HuH-7.5 (cell line): ENCODE measurements around the gene KCNH3.

Experiments
- DNase-seq: peaks from one replicate; pipeline ENCODE4 v3.0.0; 2011; ENCODE audit warnings: low spot score

Gene KCNH3

DNA sequence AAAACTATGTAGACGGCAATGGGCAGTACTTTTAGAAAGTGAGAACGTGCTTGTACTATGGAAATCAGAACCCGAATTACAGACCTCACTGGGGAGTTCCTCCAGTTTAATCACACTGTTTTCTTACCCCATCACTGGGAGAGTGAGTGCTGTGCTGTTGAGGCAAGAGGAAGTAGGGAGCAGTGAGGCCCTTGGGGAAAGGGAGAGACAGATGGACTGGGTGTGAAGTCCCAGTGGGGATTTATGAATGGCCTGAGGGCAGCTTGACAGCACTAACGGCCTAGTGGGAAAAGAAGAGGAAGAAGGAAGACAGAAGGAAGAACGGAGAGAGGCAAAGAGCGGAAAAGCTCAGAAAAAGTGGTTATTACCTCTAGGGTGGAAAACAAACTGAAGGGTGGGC is 23.4 kb downstream of the KCNH3 start:
- no peak for DNase-seq

GRCh38 chr12:49562831-49563230 is 24.0 kb downstream of the KCNH3 start:
- no peak for DNase-seq

- no peak for DNase-seq
Observed at GRCh38 chr12:49563951-49564685, 25.3 kb downstream of the KCNH3 start.

DNA sequence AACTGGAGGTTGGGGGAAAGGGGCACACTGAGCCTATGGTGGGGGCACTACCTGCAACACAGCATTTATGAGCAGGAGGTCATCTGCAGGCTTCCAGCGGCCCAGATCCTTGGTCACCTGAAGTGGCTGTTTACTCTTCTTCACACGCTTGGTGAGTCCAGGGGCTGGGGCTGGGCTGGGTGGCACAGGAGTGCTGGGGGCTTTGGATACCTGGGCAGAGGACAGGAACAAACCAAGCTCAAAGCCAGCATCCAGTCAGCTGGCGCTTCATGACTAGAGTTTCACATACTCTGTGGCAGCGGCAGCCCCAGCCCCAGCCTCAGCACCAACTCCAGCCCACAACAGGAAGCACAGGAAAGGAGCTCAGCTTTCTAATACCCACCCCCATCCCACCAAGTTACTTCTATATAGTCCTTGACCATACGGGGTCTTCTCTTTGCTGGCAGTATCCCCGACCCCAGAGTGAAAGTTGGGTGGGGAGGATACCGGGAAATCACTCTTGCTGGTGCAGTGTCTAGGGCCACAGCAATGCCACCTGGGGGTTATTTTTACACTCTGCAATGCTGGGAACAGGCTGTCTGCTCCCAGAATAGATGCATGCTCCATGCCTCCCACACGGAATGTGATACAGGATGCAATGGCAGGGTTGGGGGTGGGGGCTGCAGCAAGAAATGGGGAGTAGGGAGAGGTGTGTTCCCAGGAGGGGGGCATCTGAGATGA is 26.0 kb downstream of the KCNH3 start:
- DNase-seq, result no peak

DNA sequence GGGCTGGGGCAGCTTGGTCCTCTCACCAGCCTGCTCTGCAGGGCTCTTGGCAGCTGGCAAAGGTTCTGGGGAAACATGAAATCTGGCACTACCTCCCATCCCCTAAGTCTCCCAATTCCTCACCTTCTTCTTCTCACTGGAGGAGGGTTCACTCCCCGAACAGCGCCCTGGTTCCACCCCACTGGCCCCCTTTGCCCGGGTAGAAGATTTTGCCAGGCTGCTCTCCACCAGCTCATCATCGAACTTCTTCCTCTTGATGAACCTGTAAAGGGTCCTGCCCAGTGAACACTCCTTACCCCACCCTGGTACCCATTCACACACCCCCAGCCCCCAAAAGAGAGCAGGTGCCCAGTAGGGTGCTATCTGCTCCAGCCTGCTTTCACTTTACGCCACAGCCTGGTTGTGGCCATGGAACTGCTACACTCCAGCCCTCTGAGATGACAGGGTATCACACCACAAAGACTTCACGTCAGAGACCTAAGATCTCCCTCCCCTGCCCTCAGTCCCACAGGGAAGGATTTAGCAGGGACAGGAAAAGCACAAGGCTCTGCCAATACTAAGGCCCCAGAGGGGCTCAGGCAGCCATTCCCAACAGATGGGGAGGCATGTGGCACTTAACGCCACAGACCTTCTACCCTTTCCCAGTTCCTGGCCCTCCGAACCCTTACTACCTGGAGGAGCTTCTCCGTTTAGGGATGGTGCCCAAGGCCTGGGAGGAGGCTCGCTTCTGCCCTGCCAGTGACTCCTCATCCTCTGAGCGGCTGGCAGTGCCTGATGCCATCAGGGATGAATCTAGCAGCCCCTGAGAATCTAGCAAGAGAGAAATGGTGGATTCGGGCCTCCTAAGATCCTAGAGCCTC is 26.8 kb downstream of the KCNH3 start:
- DNase-seq, result no peak

GRCh38 chr12:49566361-49566760 is 27.5 kb downstream of the KCNH3 start:
- no peak for DNase-seq

DNA sequence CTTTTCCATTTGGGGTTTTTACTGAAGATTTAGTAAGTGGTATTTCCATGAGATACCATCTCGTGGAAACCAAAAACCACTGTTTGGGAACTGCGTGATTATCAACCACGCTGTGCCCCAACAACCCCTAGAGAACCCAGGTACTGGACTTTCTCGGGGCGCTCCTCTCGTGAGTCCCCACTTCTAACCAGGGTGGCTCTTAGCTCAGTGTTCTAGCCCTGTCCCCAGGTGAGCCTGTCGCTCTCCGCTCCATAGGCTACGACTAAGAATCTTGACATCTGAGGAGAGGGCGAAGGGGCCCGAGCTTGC is 28.4 kb downstream of the KCNH3 start:
- DNase-seq, result no peak

DNA sequence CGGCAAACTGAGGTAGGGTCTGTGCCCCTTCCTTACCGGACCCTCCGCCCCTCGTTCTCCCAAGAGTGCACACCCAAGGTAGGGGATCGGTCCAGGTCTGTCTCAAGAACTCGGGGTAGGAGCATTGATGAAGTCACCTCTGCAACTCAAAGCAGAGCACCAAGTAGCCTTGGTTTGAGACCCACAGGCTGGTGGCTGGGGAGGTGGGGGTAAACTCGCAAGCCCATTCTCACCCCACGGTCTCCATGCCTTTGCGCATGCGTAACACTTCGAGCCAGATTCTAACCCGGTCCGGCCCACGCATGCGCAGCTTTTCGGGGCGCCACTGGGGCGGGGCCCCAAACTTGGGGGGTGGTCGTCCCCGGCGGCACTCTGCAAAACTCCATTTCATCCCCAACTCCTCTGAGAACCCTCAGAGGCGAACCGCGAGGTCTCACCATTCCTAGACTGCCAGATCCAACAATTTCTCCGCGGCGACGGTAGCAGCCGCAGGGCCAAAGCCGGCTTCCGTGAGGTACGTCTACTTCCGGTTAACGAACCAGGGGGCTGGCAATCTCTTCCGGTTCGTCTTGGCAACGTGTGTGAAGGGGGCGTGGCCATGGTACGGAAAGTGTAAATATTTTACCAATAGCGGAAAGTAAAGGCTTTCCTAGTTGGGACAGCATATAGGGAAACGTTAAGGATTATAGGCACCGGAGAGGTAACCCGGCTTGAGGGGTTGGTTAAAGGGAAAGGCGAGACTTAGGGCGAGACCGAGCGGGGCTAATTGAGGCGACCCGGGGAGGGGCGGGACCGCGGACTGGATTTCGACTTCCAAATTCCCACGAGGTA is 29.0 kb downstream of the KCNH3 start, which contains the start of gene MCRS1:
TSS of gene MCRS1 (minus strand) at position 532 of the 831 bp plus-strand sequence. CDS start 1,411 bp downstream, outside the sequence.
- peak; percentile 98 for DNase-seq

GRCh38 chr12:49568442-49569162 is 29.8 kb downstream of the KCNH3 start:
- DNase-seq, result no peak

- DNase-seq, result no peak
Observed at GRCh38 chr12:49577589-49578315, 38.9 kb downstream of the KCNH3 start.

DNA sequence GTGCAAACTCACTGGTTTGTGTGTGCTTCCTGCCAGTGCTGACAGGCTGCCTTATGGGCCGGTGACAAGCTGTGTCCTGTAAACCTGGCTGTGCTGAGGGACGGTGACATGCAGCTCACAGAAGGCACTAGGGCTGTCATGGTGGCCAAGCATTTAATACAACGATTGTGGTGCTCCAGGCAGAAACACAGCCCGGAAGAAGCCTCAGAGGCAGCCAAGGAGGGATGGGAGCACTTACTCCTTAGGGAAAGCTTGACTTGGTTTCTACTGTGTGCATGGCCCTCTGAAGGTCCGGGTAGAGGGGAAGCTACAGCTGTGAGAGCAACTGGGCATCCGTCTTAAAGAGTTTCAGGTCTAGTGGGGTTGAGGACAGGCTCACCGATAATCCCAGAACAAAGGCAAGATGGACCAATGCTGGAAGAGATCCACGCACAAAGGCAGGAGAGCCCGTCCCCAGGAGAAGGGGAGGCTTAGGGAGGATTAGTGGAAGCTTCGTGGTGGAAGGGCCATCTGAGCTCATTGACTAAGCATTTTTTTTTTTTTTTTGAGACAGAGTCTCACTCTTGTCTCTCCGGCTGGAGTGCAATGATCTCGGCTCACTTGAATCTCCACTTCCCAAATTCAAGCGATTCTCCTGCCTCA is 39.8 kb downstream of the KCNH3 start:
- DNase-seq, result no peak

- DNase-seq, result peak; percentile 80
Observed at GRCh38 chr12:49580572-49581535, 42.0 kb downstream of the KCNH3 start.

DNA sequence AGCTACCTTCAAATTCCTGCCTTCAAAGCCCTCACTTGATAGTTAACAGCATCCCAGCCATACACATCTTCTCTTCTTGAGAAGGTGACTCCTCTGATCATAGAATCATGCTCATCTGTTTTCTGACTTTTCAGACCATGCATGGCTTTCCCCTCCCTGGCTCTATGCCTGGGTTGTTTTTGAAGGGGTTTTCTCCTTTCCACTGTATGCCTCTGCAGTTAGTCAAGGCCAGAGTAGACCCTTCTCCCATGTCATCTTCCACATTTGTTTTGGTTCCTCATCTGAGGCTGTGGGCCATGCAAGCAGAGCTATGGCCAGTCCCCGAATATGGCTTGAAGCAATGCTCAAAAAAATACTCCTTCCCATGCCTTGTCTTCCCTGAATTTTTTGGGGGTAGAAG is 43.4 kb downstream of the KCNH3 start:
- DNase-seq, result no peak

DNA sequence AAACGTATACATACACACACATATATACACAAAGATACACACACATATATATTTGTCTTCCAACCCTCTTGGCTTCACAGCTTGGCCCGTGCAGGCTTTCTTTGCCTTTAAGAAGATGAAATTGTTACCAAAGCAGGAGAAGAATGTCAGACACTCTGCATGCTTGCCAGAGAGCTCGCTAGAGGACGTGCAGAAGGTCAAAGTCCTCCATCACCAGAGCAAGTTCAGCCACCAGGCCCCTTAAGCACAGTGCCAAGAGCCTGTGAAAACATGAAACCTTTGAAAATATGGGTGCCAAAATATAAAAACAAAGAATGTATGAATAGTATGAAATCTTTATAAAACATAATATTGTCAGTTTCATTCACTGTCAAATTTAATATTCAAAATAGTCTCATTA is 44.0 kb downstream of the KCNH3 start:
- no peak for DNase-seq

GRCh38 chr12:49583366-49584094 is 44.7 kb downstream of the KCNH3 start:
- no peak for DNase-seq

- no peak for DNase-seq
Observed at GRCh38 chr12:49584591-49584990, 45.8 kb downstream of the KCNH3 start.

DNA sequence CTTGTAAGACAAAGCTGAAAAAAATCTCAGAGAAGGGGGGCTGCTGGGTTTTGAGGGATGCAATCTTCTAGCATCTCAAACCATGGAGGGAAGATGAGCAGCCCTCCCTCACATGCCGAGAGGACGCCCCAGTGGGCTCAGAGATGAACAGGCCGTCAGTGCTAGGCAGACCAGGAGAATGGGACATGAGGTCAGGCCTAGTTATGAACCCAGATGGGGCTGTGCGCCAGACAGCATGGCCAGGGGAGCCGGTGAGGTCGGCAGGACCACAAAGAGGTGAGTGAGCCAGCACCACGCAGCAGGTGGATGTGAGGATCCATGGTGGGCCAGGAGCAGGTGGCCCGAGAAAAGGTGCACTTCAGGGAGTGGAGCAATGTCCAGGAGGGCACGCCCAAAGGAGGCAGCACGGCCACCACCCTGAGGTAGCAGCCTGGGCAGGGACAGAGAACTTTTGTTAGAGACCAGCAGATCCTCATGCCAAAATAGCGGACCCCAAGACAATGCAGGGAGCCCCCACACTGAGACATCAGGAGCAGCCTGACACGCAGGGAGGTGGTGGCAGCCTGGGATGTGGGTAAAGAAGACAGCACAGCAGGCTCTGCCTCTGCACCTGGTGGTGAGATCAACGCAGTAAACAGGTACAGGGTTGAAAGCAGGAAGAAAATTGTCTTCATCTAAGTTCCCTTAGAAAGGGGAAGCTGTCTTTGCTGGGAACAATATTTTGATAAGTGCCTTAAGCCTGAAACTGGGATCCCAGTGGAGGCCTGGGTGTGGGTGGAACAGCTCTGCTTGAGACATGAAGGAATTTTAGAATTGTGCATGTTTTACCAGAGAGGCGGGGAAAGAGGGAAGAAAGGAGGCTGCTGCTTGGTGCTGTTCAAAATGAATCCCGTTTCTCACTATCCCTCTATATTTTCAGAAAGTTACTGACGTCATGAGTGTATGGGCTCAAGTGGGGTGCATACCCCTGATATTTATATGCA is 46.9 kb downstream of the KCNH3 start:
- no peak for DNase-seq
